Endothelial cell of umbilical vein (primary cell): Measurements from ENCODE around the gene ACTR10. TPM values are rescaled to one million over a fixed set of nuclear protein-coding genes. Genes with fewer than 3 reads are reported as not detected.
"Not testable (repeated sequence)": the region's sequence is repeated elsewhere in the genome, so short reads cannot be mapped to it uniquely, and the experiment has no call there.

ENCODE experiments used
- BruUV-seq: library from RNA; stranded (reverse); fragments of 400-500 nt; replicated peaks from 2 replicates; lab custom pipeline; 2021; lab: Mats Ljungman, UMichigan
- CTCF ChIA-PET: fragments of 300-600, 350-600 bp; sonication (Branson Sonifier 250); formaldehyde crosslinking; loops from one replicate; lab custom pipeline; 2021; ENCODE audit warnings: antibody characterized with exemption, inconsistent platforms; lab: Charles Lee
- POLR2A ChIA-PET: fragments of 300-600, 350-600 bp; sonication (Branson Sonifier 250); formaldehyde crosslinking; loops from one replicate; lab custom pipeline; 2021; ENCODE audit warnings: antibody characterized with exemption, inconsistent platforms; lab: Charles Lee
- DNase-seq: peaks from one replicate; pipeline ENCODE4 v3.0.0-alpha.2; 2011; ENCODE audit warnings: low read depth, low spot score
- FAIRE-seq: peaks from 2 replicates; lab custom pipeline; 2011; peaks lifted over from hg19 to GRCh38; lab: Jason Lieb, UNC
- H2AFZ ChIP-seq: 2 replicates; pipeline ENCODE4 v1.6.0; 2012; ENCODE audit warnings: low read depth, low read length, control low read depth, inconsistent platforms
- H3K27ac ChIP-seq: 2 replicates; pipeline ENCODE4 v1.5.1; 2011; ENCODE audit warnings: low read depth, mild to moderate bottlenecking, control low read depth, low read length, moderate library complexity; ENCODE audit not compliant: insufficient read depth
- H3K27me3 ChIP-seq, 2 experiments: 2 replicates each; pipeline versions ENCODE4 v1.6.0 to v1.6.1; 2011; ENCODE audit warnings: low read length in 2 of 2, mixed read lengths in 1 of 2; ENCODE audit not compliant: control insufficient read depth in 2 of 2, insufficient read depth in 2 of 2
- H3K36me3 ChIP-seq, 2 experiments: 2 replicates in 1 of 2; 3 replicates in 1 of 2; pipeline ENCODE4 v1.5.1; 2011; ENCODE audit warnings: low read length in 2 of 2, mild to moderate bottlenecking in 1 of 2, moderate library complexity in 1 of 2; ENCODE audit not compliant: control insufficient read depth in 2 of 2, insufficient read depth in 2 of 2; ENCODE audit errors: extremely low read depth in 1 of 2
- H3K4me1 ChIP-seq: 3 replicates; pipeline ENCODE4 v1.5.1; 2011; ENCODE audit warnings: mild to moderate bottlenecking, low read length; ENCODE audit not compliant: control insufficient read depth, insufficient read depth; ENCODE audit errors: extremely low read depth
- H3K4me2 ChIP-seq: 2 replicates; pipeline ENCODE4 v1.6.1; 2011; ENCODE audit warnings: low read length, control low read depth, mixed read lengths; ENCODE audit not compliant: insufficient read depth
- H3K4me3 ChIP-seq, 3 experiments: fragments of 200-600 bp in 1 of 3; sonication (generic), shearing (Covaris generic) in 1 of 3; replicated peaks in 1 of 3; 2 replicates each; pipeline ENCODE4 v1.5.1; 2011 to 2016; ENCODE audit warnings: control low read depth in 3 of 3, low read length in 3 of 3, mild to moderate bottlenecking in 2 of 3, inconsistent platforms in 1 of 3, low read depth in 1 of 3, moderate library complexity in 1 of 3; ENCODE audit not compliant: insufficient read depth in 1 of 3
- H3K79me2 ChIP-seq: 2 replicates; pipeline ENCODE4 v1.6.0; 2012; ENCODE audit warnings: low read length, inconsistent platforms; ENCODE audit not compliant: control insufficient read depth, insufficient read depth
- H3K9ac ChIP-seq: replicated peaks from 2 replicates; pipeline ENCODE3; 2011; ENCODE audit warnings: low read length, control low read depth; ENCODE audit not compliant: insufficient read depth; ENCODE audit errors: extremely low read depth
- H3K9me1 ChIP-seq: replicated peaks from 3 replicates; pipeline ENCODE4 v1.6.0; 2011; ENCODE audit warnings: mild to moderate bottlenecking, low read length; ENCODE audit not compliant: control insufficient read depth, insufficient read depth; ENCODE audit errors: extremely low read depth
- H3K9me3 ChIP-seq: replicated peaks from 2 replicates; pipeline ENCODE4 v1.5.1; 2012; ENCODE audit warnings: low read length, inconsistent platforms; ENCODE audit not compliant: control insufficient read depth, insufficient read depth
- H4K20me1 ChIP-seq: replicated peaks from 2 replicates; pipeline ENCODE3; 2011; ENCODE audit warnings: mild to moderate bottlenecking, low read length; ENCODE audit not compliant: control insufficient read depth, insufficient read depth; ENCODE audit errors: extremely low read depth
- EZH2 ChIP-seq: IDR thresholded peaks from 2 replicates; pipeline ENCODE4 v1.6.1; 2012; ENCODE audit warnings: borderline replicate concordance, low read depth, mild to moderate bottlenecking, moderate library complexity, low read length, inconsistent platforms; ENCODE audit not compliant: severe bottlenecking
- FOS ChIP-seq: IDR thresholded peaks from 2 replicates; pipeline ENCODE4 v1.6.1; 2011; ENCODE audit warnings: mild to moderate bottlenecking, low read length, moderate library complexity, borderline replicate concordance; ENCODE audit not compliant: insufficient read depth
- GATA2 ChIP-seq: IDR thresholded peaks from 2 replicates; pipeline ENCODE4 v1.7.0; 2011; ENCODE audit warnings: low read depth, mild to moderate bottlenecking, moderate library complexity, mixed read lengths, low read length; ENCODE audit not compliant: insufficient read length, insufficient read depth
- JUN ChIP-seq: IDR thresholded peaks from 2 replicates; pipeline ENCODE4 v1.6.1; 2011; ENCODE audit warnings: borderline replicate concordance, low read depth; ENCODE audit not compliant: insufficient read length, insufficient read depth
- MYC ChIP-seq: IDR thresholded peaks from one replicate; pipeline ENCODE4 v1.6.1; 2011; ENCODE audit warnings: mild to moderate bottlenecking, low read depth, low read length
- POLR2A ChIP-seq: IDR thresholded peaks from 2 replicates; pipeline ENCODE4 v1.6.1; 2012; ENCODE audit warnings: low read depth, mild to moderate bottlenecking, control low read depth, low read length
- POLR2AphosphoS5 ChIP-seq: IDR thresholded peaks from 2 replicates; pipeline ENCODE4 v1.6.1; 2012; ENCODE audit warnings: low read depth, mild to moderate bottlenecking, control low read depth, low read length, moderate library complexity; ENCODE audit not compliant: insufficient read depth
- dilution Hi-C: fragments of 300-500 bp; cut with MboI; formaldehyde crosslinking; loops from one replicate; pipeline ENCODE4 v1.15.0; 2019; ENCODE audit warnings: low sequenced_read_pairs; ENCODE audit not compliant: extremely low pct_ligation_motif_present
- intact Hi-C: fragments of 100-400 bp; cut with micrococcal nuclease; formaldehyde crosslinking; loops from one replicate; pipeline ENCODE4 v1.10.0; 2022
- polyA plus RNA-seq, 4 experiments: library from polyadenylated mRNA; depleted of rRNA in 3 of 4; stranded (reverse) in 3 of 4; unstranded in 1 of 4; fragments of >200 nt; gene quantifications; 2 replicates each; pipeline versions ENCODE4 v1.2.1 to v1.2.3, GENCODE V29; 2011 to 2012; ENCODE audit warnings: missing spikeins in 1 of 4
- total RNA-seq: library from RNA; stranded (reverse); gene quantifications from 2 replicates; pipeline ENCODE4 v1.2.3, GENCODE V29; 2021
- TF ChIP-seq, protein P1 (sequence below): IDR thresholded peaks from 2 replicates; pipeline ENCODE4 v1.6.1; 2011; ENCODE audit not compliant: insufficient read depth, insufficient read length
- TF ChIP-seq, protein P2 (sequence below), 2 donors: IDR thresholded peaks; 1 replicate in 1 of 2; 2 replicates in 1 of 2; pipeline ENCODE4 v1.5.1; 2011; ENCODE audit warnings: low read length in 2 of 2, mild to moderate bottlenecking in 2 of 2, moderate library complexity in 2 of 2, control low read depth in 1 of 2, inconsistent platforms in 1 of 2, low read depth in 1 of 2; ENCODE audit not compliant: insufficient read depth in 1 of 2; ENCODE audit errors: extremely low read depth in 1 of 2

The ACTR10 gene
- total and polyA plus RNA-seq, 2 donors (not counting 3 experiments of a cell fraction or from before 2014, with no cell fraction given) = 28.6 to 67.3 TPM

DNA sequence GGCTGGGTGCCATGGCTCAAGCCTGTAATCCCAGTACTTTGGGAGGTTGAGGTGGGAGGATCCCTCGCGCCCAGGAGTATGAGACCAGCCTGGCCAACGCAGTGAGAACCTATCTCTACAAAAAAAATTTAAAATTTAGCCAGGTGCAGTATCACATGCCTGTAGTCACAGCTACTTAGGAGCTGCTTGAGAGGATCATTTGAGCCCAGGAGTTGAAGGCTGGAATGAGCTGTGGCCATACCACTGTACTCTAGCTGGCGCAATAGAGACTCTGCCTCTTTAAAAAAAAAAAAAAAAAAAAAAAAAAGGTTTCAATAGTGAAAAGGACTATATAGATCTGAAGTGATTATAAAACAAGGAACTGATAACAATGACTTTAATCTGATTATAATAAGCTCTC, 58.2 kb downstream of the ACTR10 start:
- CTCF ChIA-PET = interaction anchor here (0.7 to 1.0 kb wide), 3 partner anchors 23 to 46 kb away, joined by 3 to 4 read pairs (median 3); partner anchors contain the start of gene ARID4A
- TF ChIP-seq, protein P1, sequence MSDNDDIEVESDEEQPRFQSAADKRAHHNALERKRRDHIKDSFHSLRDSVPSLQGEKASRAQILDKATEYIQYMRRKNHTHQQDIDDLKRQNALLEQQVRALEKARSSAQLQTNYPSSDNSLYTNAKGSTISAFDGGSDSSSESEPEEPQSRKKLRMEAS = no peak
- TF ChIP-seq EZH2 (no peak), POLR2AphosphoS5 (no peak), FOS (no peak), MYC (no peak), JUN (no peak), POLR2A (no peak), GATA2 (no peak)
- TF ChIP-seq, protein P2, sequence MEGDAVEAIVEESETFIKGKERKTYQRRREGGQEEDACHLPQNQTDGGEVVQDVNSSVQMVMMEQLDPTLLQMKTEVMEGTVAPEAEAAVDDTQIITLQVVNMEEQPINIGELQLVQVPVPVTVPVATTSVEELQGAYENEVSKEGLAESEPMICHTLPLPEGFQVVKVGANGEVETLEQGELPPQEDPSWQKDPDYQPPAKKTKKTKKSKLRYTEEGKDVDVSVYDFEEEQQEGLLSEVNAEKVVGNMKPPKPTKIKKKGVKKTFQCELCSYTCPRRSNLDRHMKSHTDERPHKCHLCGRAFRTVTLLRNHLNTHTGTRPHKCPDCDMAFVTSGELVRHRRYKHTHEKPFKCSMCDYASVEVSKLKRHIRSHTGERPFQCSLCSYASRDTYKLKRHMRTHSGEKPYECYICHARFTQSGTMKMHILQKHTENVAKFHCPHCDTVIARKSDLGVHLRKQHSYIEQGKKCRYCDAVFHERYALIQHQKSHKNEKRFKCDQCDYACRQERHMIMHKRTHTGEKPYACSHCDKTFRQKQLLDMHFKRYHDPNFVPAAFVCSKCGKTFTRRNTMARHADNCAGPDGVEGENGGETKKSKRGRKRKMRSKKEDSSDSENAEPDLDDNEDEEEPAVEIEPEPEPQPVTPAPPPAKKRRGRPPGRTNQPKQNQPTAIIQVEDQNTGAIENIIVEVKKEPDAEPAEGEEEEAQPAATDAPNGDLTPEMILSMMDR (IDR thresholded peaks at IDR 0.05; ENCODE audit: extremely low read depth in 1 of 2, insufficient read depth in 1 of 2, low read depth in 1 of 2, low read length in 2 of 2) = no peak

DNA sequence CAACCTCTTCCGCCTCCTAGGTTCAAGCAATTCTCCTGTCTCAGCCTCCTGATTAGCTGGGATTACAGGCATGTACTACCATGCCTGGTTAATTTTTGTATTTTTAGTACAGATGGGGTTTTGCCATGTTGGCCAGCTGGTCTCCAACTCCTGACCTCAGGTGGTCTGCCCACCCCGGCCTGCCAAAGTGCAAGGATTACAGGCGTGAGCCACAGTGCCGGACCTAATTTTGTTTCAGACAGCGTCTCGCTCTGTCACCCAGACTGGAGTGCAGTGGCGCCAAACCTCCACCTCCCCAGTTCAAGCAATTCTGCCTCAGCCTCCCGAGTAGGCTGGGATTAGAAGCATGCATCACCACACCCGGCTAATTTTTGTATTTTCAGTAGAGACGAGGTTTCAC, 62.1 kb downstream of the ACTR10 start:
- CTCF ChIA-PET = interaction anchor here (1.3 to 1.4 kb wide), 2 partner anchors 14 to 19 kb away, joined by 3 to 4 read pairs; no protein-coding TSS in a partner anchor
- FAIRE-seq, POLR2A ChIA-PET: not testable (repeated sequence)

More for the DNA sequence above, 58.2 kb downstream of the ACTR10 start:
- H4K20me1 ChIP-seq = no peaks in the 10 kb centered on the region
- POLR2A ChIA-PET = interaction anchor here (0.6 to 0.7 kb wide), 2 partner anchors 14 to 74 kb away, joined by 3 to 11 read pairs; partner anchors contain the start of gene PSMA3
- H2AFZ ChIP-seq = no peak overlapping the region
- dilution Hi-C loops = no loop called here
- no peak overlapping the region for H3K4me3 ChIP-seq
- H3K79me2 ChIP-seq = peaks cover 14% of the 10 kb centered on the region
- DNase-seq = no peak
- FAIRE-seq = no peak
- H3K9me1 ChIP-seq = no peaks in the 10 kb centered on the region
- H3K36me3 ChIP-seq = peaks cover 9 to 13% of the 10 kb centered on the region in 2 experiments
- intact Hi-C loops = no loop called here
- H3K9ac ChIP-seq = no peak overlapping the region
- no TSS peak for BruUV-seq
- H3K4me1 ChIP-seq = no peaks in the 10 kb centered on the region
- no peaks in the 10 kb centered on the region for H3K9me3 ChIP-seq
- no peak overlapping the region for H3K27ac ChIP-seq
- H3K4me2 ChIP-seq = no peak overlapping the region
- H3K27me3 ChIP-seq = no peaks in the 10 kb centered on the region

More for the DNA sequence above, 62.1 kb downstream of the ACTR10 start:
- H3K27ac ChIP-seq, H3K4me2 ChIP-seq, H3K9me3 ChIP-seq, H3K9ac ChIP-seq, DNase-seq, BruUV-seq, H2AFZ ChIP-seq, H3K9me1 ChIP-seq, H4K20me1 ChIP-seq, H3K27me3 ChIP-seq, H3K79me2 ChIP-seq, H3K4me3 ChIP-seq, intact Hi-C loops, H3K4me1 ChIP-seq, dilution Hi-C loops: not testable (repeated sequence)
- peaks cover 17 to 24% of the 10 kb centered on the region in 2 experiments for H3K36me3 ChIP-seq
